CD14-positive monocyte (primary cell): Measurements from ENCODE around the gene EPHB2. TPM values are rescaled to one million over a fixed set of nuclear protein-coding genes. Genes with fewer than 3 reads are reported as not detected.

Experiments used
- DNase-seq, 3 donors: peaks; one replicate each; pipeline ENCODE4 v3.0.0-alpha.2; 2011 to 2022
- H2AFZ ChIP-seq: 2 replicates; pipeline ENCODE4 v1.6.0; 2012; ENCODE audit warnings: mild to moderate bottlenecking, low read depth, low read length, inconsistent platforms; ENCODE audit not compliant: insufficient read depth, poor library complexity, severe bottlenecking
- H3K27ac ChIP-seq, 2 donors: 1 replicate in 1 of 2; 2 replicates in 1 of 2; pipeline ENCODE4 v1.5.1; 2012 to 2013; ENCODE audit warnings: low read length in 2 of 2, control low read depth in 1 of 2, inconsistent platforms in 1 of 2, low read depth in 1 of 2, mild to moderate bottlenecking in 1 of 2
- H3K27me3 ChIP-seq, 2 donors: one replicate each; pipeline versions ENCODE4 v1.6.0 to v1.6.1; 2011 to 2013; ENCODE audit warnings: low read length in 2 of 2; ENCODE audit not compliant: control insufficient read depth in 2 of 2, insufficient read depth in 2 of 2
- H3K36me3 ChIP-seq, 2 donors: replicated peaks in 1 of 2; 1 replicate in 1 of 2; 2 replicates in 1 of 2; pipeline versions ENCODE4 v1.5.1 to v1.6.1; 2012 to 2013; ENCODE audit warnings: low read length in 2 of 2, control low read depth in 1 of 2, inconsistent platforms in 1 of 2, mild to moderate bottlenecking in 1 of 2; ENCODE audit not compliant: insufficient read depth in 2 of 2, control insufficient read depth in 1 of 2
- H3K4me1 ChIP-seq, 2 donors: 1 replicate in 1 of 2; 2 replicates in 1 of 2; pipeline versions ENCODE4 v1.5.1 to v1.6.1; 2012 to 2013; ENCODE audit warnings: low read length in 2 of 2, control low read depth in 1 of 2, inconsistent platforms in 1 of 2, mild to moderate bottlenecking in 1 of 2, moderate library complexity in 1 of 2; ENCODE audit not compliant: insufficient read depth in 2 of 2, control insufficient read depth in 1 of 2
- H3K4me2 ChIP-seq: replicated peaks from 2 replicates; pipeline ENCODE3; 2012; ENCODE audit warnings: low read length, moderate library complexity, mild to moderate bottlenecking; ENCODE audit not compliant: poor library complexity, severe bottlenecking; ENCODE audit errors: extremely low read depth
- H3K4me3 ChIP-seq, 3 experiments: fragments of 200-600 bp in 1 of 3; sonication (generic) in 1 of 3; replicated peaks in 1 of 3; 1 replicate in 2 of 3; 2 replicates in 1 of 3; pipeline ENCODE4 v1.5.1; 2011 to 2013; ENCODE audit warnings: low read length in 3 of 3, mild to moderate bottlenecking in 3 of 3, control low read depth in 2 of 3, low read depth in 2 of 3, inconsistent platforms in 1 of 3, moderate library complexity in 1 of 3
- H3K79me2 ChIP-seq: 2 replicates; pipeline ENCODE4 v1.6.0; 2012; ENCODE audit warnings: mild to moderate bottlenecking, control low read depth, inconsistent platforms, low read length, moderate library complexity; ENCODE audit not compliant: insufficient read depth
- H3K9ac ChIP-seq: 2 replicates; pipeline ENCODE4 v1.6.0; 2017; ENCODE audit warnings: low read length, mild to moderate bottlenecking; ENCODE audit not compliant: insufficient read depth, poor library complexity, severe bottlenecking
- H3K9me3 ChIP-seq, 2 donors: replicated peaks in 1 of 2; 1 replicate in 1 of 2; 2 replicates in 1 of 2; pipeline versions ENCODE4 v1.5.1 to v1.6.1; 2012 to 2013; ENCODE audit warnings: low read length in 2 of 2, control low read depth in 1 of 2; ENCODE audit not compliant: control insufficient read depth in 1 of 2, insufficient read depth in 1 of 2
- H4K20me1 ChIP-seq: 2 replicates; pipeline ENCODE4 v1.6.0; 2012; ENCODE audit warnings: mild to moderate bottlenecking, low read length, control low read depth, moderate library complexity; ENCODE audit not compliant: insufficient read depth
- H3K27ac Mint-ChIP-seq, 7 donors: one replicate each; pipeline ENCODE4 v1.8.0; 2020; ENCODE audit warnings: mild to moderate bottlenecking in 7 of 7, mixed read lengths in 7 of 7, moderate library complexity in 6 of 7, inconsistent platforms in 2 of 7
- H3K27me3 Mint-ChIP-seq, 3 donors: one replicate each; pipeline ENCODE4 v1.8.0; 2021 to 2022; ENCODE audit warnings: low read depth in 3 of 3, mild to moderate bottlenecking in 3 of 3, mixed read lengths in 3 of 3, moderate library complexity in 3 of 3, inconsistent platforms in 1 of 3
- H3K36me3 Mint-ChIP-seq, 2 donors: one replicate each; pipeline ENCODE4 v1.8.0; 2020; ENCODE audit warnings: mixed read lengths in 2 of 2, inconsistent platforms in 1 of 2, mild to moderate bottlenecking in 1 of 2
- H3K4me1 Mint-ChIP-seq: one replicate; pipeline ENCODE4 v1.8.0; 2020; ENCODE audit warnings: mild to moderate bottlenecking, mixed read lengths
- H3K4me3 Mint-ChIP-seq, 2 donors: one replicate each; pipeline ENCODE4 v1.8.0; 2020; ENCODE audit warnings: mild to moderate bottlenecking in 2 of 2, mixed read lengths in 2 of 2, moderate library complexity in 1 of 2
- H3K9me3 Mint-ChIP-seq, 7 donors: one replicate each; pipeline ENCODE4 v1.8.0; 2020 to 2022; ENCODE audit warnings: mixed read lengths in 7 of 7, mild to moderate bottlenecking in 6 of 7, moderate library complexity in 6 of 7, inconsistent platforms in 2 of 7
- WGBS: methylation state at CpG from one replicate; pipeline ENCODE4 v1.1.5; 2013; ENCODE audit warnings: missing lambda C conversion rate; ENCODE audit not compliant: insufficient coverage; 5-methylcytosine and 5-hydroxymethylcytosine counted together
- intact Hi-C, 2 donors: fragments of 100-400 bp; cut with micrococcal nuclease; formaldehyde crosslinking; loops; one replicate each; pipeline versions ENCODE4 v1.15.0 to v1.15.1; 2023
- polyA plus RNA-seq, 3 donors: library from polyadenylated mRNA; depleted of rRNA in 1 of 3; unstranded in 2 of 3; stranded (reverse) in 1 of 3; fragments of 300-500 nt in 2 of 3; fragments of >200 nt in 1 of 3; fragmentation: Illumina TruSeq in 2 of 3; gene quantifications; 1 replicate in 2 of 3; 2 replicates in 1 of 3; pipeline ENCODE4 v1.2.3, GENCODE V29; 2012 to 2021
- TF ChIP-seq, protein P1 (sequence below): fragments of 200-600 bp; IDR thresholded peaks from one replicate; pipeline ENCODE4 v1.8.0; 2022; ENCODE audit warnings: antibody characterized with exemption, mild to moderate bottlenecking

Gene EPHB2
- polyA plus RNA-seq, 3 donors, result 2.9 to 5.6 (median 3.4) TPM

DNA sequence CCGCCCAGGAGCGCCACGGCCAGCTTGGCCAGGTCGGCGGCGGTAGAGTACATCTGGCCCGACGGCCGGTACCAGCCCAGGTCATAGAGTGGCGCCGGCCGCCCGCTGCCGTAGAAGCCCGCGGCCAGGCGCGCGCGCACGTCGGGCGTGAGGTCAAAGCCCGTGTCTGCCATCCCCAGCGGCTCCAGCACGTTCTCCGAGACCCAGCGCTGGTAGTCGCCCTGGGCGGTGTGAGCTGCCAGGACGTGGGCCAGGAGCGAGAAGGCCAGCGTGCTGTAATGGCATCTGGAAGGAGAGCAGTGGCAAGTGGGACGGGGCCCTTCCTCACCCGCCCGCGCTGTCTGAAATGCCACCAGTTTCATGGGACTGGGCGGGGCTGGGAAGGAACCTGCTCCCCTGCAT is 243.1 kb downstream of the EPHB2 start:
- H3K27me3 Mint-ChIP-seq, result peaks cover 47 to 65% (median 55%) of the 10 kb centered on the region in 3 donors
- intact Hi-C loops, result no loop called here
- no peaks in the 10 kb centered on the region for H3K36me3 ChIP-seq
- H3K27ac ChIP-seq, result no peak overlapping the region
- no peaks in the 10 kb centered on the region for H3K4me1 Mint-ChIP-seq
- H3K9ac ChIP-seq, result no peak overlapping the region
- peaks cover 0 to 4% of the 10 kb centered on the region in 2 donors for H3K9me3 ChIP-seq
- WGBS, result 16% methylated on average over 38 of the region's 38 CpGs
- no peaks in the 10 kb centered on the region for H3K4me1 ChIP-seq
- peak overlapping the region in 1 of 2 donors; percentile 77 for H3K4me3 Mint-ChIP-seq
- H3K36me3 Mint-ChIP-seq, result no peaks in the 10 kb centered on the region
- no peak overlapping the region for H3K27ac Mint-ChIP-seq
- H3K4me3 ChIP-seq, result no peak overlapping the region
- DNase-seq, result no peak
- TF ChIP-seq, protein P1, sequence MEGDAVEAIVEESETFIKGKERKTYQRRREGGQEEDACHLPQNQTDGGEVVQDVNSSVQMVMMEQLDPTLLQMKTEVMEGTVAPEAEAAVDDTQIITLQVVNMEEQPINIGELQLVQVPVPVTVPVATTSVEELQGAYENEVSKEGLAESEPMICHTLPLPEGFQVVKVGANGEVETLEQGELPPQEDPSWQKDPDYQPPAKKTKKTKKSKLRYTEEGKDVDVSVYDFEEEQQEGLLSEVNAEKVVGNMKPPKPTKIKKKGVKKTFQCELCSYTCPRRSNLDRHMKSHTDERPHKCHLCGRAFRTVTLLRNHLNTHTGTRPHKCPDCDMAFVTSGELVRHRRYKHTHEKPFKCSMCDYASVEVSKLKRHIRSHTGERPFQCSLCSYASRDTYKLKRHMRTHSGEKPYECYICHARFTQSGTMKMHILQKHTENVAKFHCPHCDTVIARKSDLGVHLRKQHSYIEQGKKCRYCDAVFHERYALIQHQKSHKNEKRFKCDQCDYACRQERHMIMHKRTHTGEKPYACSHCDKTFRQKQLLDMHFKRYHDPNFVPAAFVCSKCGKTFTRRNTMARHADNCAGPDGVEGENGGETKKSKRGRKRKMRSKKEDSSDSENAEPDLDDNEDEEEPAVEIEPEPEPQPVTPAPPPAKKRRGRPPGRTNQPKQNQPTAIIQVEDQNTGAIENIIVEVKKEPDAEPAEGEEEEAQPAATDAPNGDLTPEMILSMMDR, result no peak
- H3K27me3 ChIP-seq, result peaks cover 13 to 46% of the 10 kb centered on the region in 2 donors
- no peaks in the 10 kb centered on the region for H4K20me1 ChIP-seq
- no peak overlapping the region for H3K4me2 ChIP-seq
- H3K9me3 Mint-ChIP-seq, result peaks cover 0 to 3% (median 0%) of the 10 kb centered on the region in 7 donors
- no peak overlapping the region for H2AFZ ChIP-seq
- H3K79me2 ChIP-seq, result no peaks in the 10 kb centered on the region

DNA sequence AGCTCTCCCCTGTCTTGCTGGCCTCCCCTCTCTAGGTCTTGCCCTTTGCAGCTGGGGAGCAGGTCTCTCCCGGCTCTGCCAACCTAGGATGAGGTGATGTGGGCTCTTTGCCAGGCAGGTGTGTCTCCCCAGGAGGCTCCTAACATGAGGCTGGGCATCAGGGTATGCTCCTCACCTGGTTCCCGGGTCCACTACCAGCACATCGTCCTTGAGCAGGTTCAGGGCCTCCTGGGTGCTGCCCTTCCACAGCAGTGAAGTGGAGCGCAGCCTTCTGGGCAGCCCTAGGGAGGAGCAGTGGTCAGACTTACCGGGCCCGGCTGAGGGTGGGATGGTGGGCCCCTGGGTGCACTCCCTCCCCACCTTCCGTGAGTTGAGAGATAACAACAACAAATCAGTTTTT is 244.5 kb downstream of the EPHB2 start:
- intact Hi-C loops, result no loop called here
- 96% methylated on average over 4 of the region's 7 CpGs for WGBS

More for the DNA sequence above, 244.5 kb downstream of the EPHB2 start:
- no peak for DNase-seq
- peaks cover 13 to 39% of the 10 kb centered on the region in 2 donors for H3K27me3 ChIP-seq
- Mint-ChIP-seq H3K27me3 (peaks cover 46 to 55% (median 48%) of the 10 kb centered on the region in 3 donors), H3K9me3 (peaks cover 0 to 3% (median 0%) of the 10 kb centered on the region in 7 donors), H3K36me3 (no peaks in the 10 kb centered on the region), H3K4me1 (no peaks in the 10 kb centered on the region), H3K27ac (no peak overlapping the region), H3K4me3 (no peak overlapping the region)
- TF ChIP-seq, protein P1, result no peak
- no peaks in the 10 kb centered on the region for H3K4me1 ChIP-seq
- H3K27ac ChIP-seq, result no peak overlapping the region
- H3K4me3 ChIP-seq, result no peak overlapping the region
- no peak overlapping the region for H3K4me2 ChIP-seq
- no peaks in the 10 kb centered on the region for H4K20me1 ChIP-seq
- no peak overlapping the region for H3K9ac ChIP-seq
- peaks cover 0 to 4% of the 10 kb centered on the region in 2 donors for H3K9me3 ChIP-seq
- no peaks in the 10 kb centered on the region for H3K79me2 ChIP-seq
- H2AFZ ChIP-seq, result no peak overlapping the region
- no peaks in the 10 kb centered on the region for H3K36me3 ChIP-seq
